ENCODE results near the gene APBB3. TPM values are rescaled to one million over a fixed set of nuclear protein-coding genes. Genes with fewer than 3 reads are reported as not detected.
A peak's percentile ranks its signal among the peaks of the same experiment; 100 is the strongest.

Gene APBB3
- total and polyA plus RNA-seq, 9 of the 15 experiments (the other 6 are each of a cell fraction or from before 2014, with no cell fraction given), result 0.17 to 24.3 (median 9.5) TPM

- H3K9me3 ChIP-seq (replicated peaks; ENCODE audit: control insufficient read depth, insufficient read depth, low read depth, low read length), result no peaks in the 10 kb centered on the region
- no peak overlapping the region for H3K4me3 ChIP-seq
- WGBS (ENCODE audit: insufficient coverage, low coverage, missing lambda C conversion rate), result 69% methylated on average over 13 of the region's 13 CpGs
- H3K27ac ChIP-seq (ENCODE audit: extremely low read depth, low read depth, low read length), result peak overlapping the region; percentile 57
- H3K79me2 ChIP-seq (ENCODE audit: control insufficient read depth, insufficient read depth, low read length), result peaks cover 2% of the 10 kb centered on the region; the same call in 1 of the 3 replicates
- CTCF ChIA-PET (ENCODE audit: low intra/inter-chr PET ratio), result no interaction called here
- in situ Hi-C loops (cut with MboI), result no loop called here
- POLR2A ChIA-PET, result interaction anchor here (0.6 to 5.3 kb wide), 21 partner anchors 9 to 471 kb away, joined by 3 to 56 read pairs (median 4); partner anchors contain the start of genes APBB3, HARS1, HARS2 and IK
- H3K27me3 ChIP-seq (ENCODE audit: control insufficient read depth in 2 of 2, insufficient read depth in 2 of 2, low read length in 2 of 2), result no peaks in the 10 kb centered on the region; a peak in 1 of 5 replicates
- H4K20me1 ChIP-seq (replicated peaks; ENCODE audit: control insufficient read depth, insufficient read depth, low read length), result peaks cover 14% of the 10 kb centered on the region; the same call in 1 of the 2 replicates
- H3K9ac ChIP-seq (ENCODE audit: insufficient read depth in 1 of 2, low read depth in 2 of 2, low read length in 2 of 2), result peak overlapping the region in 1 of 2 experiments; percentile 88; a peak in 3 of 4 replicates
- peak overlapping the region; percentile 74 for H2AFZ ChIP-seq (ENCODE audit: low read depth, low read length)
- H3K4me2 ChIP-seq (ENCODE audit: insufficient read depth, low read length), result peak overlapping the region; percentile 66
- peaks cover 5% of the 10 kb centered on the region for H3K9me1 ChIP-seq (ENCODE audit: control insufficient read depth, insufficient read depth, low read length)
- H3K4me1 ChIP-seq (replicated peaks in 1 of 2; ENCODE audit: control insufficient read depth in 2 of 2, insufficient read depth in 2 of 2, low read length in 2 of 2), result peaks cover 34 to 35% of the 10 kb centered on the region in 2 experiments
- DNase-seq (ENCODE audit: extremely low read depth in 1 of 4, low spot score in 3 of 4) (no peak), ATAC-seq (peak; percentile 2), FAIRE-seq (no peak)
- peaks cover 63% of the 10 kb centered on the region for H3K36me3 ChIP-seq (ENCODE audit: control insufficient read depth, insufficient read depth, low read length)
- intact Hi-C loops (cut with micrococcal nuclease), result loop anchor here (5.0 kb wide), 1 partner anchor 175 kb away; no protein-coding TSS in a partner anchor
- no TSS peak for BruUV-seq (replicated peaks)
- TF ChIP-seq EZH2 (IDR thresholded peaks at IDR 0.05; ENCODE audit: borderline replicate concordance, low read depth, low read length) (no peak), USF1 (CRISPR knock-in tag; IDR thresholded peaks at IDR 0.05) (no peak), HLTF (IDR thresholded peaks at IDR 0.05) (no peak), HCFC1 (IDR thresholded peaks at IDR 0.05; ENCODE audit: low read depth, low read length) (no peak), MYNN (IDR thresholded peaks at IDR 0.05) (0 out of 2 replicates have a peak, but pooled peaks have one; percentile 5), MYNN (CRISPR knock-in tag; IDR thresholded peaks at IDR 0.05) (no peak), CHD2 (IDR thresholded peaks at IDR 0.05; ENCODE audit: low read depth, low read length) (no peak), PHF8 (IDR thresholded peaks at IDR 0.05; ENCODE audit: borderline replicate concordance, low read length) (no peak), GTF2B (IDR thresholded peaks at IDR 0.05; ENCODE audit: extremely low read depth, insufficient read length) (no peak), CREM (IDR thresholded peaks at IDR 0.05; ENCODE audit: low read depth) (no peak), ZNF699 (CRISPR knock-in tag; IDR thresholded peaks at IDR 0.05; ENCODE audit: insufficient replicate concordance) (no peak), POLR2A (conservative IDR thresholded peaks at IDR 0.05) (0 out of 2 replicates have a peak, but pooled peaks have one; percentile 17), CC2D1A (IDR thresholded peaks at IDR 0.05) (no peak)
- TF ChIP-seq, protein P1, sequence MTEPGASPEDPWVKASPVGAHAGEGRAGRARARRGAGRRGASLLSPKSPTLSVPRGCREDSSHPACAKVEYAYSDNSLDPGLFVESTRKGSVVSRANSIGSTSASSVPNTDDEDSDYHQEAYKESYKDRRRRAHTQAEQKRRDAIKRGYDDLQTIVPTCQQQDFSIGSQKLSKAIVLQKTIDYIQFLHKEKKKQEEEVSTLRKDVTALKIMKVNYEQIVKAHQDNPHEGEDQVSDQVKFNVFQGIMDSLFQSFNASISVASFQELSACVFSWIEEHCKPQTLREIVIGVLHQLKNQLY (CRISPR knock-in tag; conservative IDR thresholded peaks at IDR 0.05), result no peak
- TF ChIP-seq, protein P2, sequence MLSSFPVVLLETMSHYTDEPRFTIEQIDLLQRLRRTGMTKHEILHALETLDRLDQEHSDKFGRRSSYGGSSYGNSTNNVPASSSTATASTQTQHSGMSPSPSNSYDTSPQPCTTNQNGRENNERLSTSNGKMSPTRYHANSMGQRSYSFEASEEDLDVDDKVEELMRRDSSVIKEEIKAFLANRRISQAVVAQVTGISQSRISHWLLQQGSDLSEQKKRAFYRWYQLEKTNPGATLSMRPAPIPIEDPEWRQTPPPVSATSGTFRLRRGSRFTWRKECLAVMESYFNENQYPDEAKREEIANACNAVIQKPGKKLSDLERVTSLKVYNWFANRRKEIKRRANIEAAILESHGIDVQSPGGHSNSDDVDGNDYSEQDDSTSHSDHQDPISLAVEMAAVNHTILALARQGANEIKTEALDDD (IDR thresholded peaks at IDR 0.05), result 0 out of 2 replicates have a peak, but pooled peaks have one; percentile 17
- TF ChIP-seq, protein P3, sequence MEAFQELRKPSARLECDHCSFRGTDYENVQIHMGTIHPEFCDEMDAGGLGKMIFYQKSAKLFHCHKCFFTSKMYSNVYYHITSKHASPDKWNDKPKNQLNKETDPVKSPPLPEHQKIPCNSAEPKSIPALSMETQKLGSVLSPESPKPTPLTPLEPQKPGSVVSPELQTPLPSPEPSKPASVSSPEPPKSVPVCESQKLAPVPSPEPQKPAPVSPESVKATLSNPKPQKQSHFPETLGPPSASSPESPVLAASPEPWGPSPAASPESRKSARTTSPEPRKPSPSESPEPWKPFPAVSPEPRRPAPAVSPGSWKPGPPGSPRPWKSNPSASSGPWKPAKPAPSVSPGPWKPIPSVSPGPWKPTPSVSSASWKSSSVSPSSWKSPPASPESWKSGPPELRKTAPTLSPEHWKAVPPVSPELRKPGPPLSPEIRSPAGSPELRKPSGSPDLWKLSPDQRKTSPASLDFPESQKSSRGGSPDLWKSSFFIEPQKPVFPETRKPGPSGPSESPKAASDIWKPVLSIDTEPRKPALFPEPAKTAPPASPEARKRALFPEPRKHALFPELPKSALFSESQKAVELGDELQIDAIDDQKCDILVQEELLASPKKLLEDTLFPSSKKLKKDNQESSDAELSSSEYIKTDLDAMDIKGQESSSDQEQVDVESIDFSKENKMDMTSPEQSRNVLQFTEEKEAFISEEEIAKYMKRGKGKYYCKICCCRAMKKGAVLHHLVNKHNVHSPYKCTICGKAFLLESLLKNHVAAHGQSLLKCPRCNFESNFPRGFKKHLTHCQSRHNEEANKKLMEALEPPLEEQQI (IDR thresholded peaks at IDR 0.05), result no peak
- TF ChIP-seq, protein P4, sequence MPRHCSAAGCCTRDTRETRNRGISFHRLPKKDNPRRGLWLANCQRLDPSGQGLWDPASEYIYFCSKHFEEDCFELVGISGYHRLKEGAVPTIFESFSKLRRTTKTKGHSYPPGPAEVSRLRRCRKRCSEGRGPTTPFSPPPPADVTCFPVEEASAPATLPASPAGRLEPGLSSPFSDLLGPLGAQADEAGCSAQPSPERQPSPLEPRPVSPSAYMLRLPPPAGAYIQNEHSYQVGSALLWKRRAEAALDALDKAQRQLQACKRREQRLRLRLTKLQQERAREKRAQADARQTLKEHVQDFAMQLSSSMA (CRISPR knock-in tag; IDR thresholded peaks at IDR 0.05), result no peak
Measured at GRCh38 chr5:140546851-140547507, 17.4 kb downstream of the APBB3 start.

Data from K562 (cell line).